ENCODE results near the gene PPP2R5D. TPM values are rescaled to one million over a fixed set of nuclear protein-coding genes. Genes with fewer than 3 reads are reported as not detected.
"Not testable (repeated sequence)": the region's sequence is repeated elsewhere in the genome, so short reads cannot be mapped to it uniquely, and the experiment has no call there.

The PPP2R5D gene
- total RNA-seq, 6 experiments from 2014 or later, result 37.7 to 50.7 (median 43.4) TPM

- DNase-seq, result no peak
- no peak overlapping the region for H3K27ac Mint-ChIP-seq
- no peaks in the 10 kb centered on the region for H3K9me3 Mint-ChIP-seq
- H3K36me3 Mint-ChIP-seq (ENCODE audit: low read depth), result peaks cover 38% of the 10 kb centered on the region
- no peak for TF ChIP-seq CTCF (IDR thresholded peaks at IDR 0.05)
- H3K27me3 Mint-ChIP-seq (ENCODE audit: insufficient read depth), result peaks cover 6% of the 10 kb centered on the region; the same call in 1 of the 2 replicates
- no peaks in the 10 kb centered on the region for H3K4me1 Mint-ChIP-seq (ENCODE audit: low read depth)
- H3K4me3 Mint-ChIP-seq, result no peak overlapping the region
Measured at GRCh38 chr6:43037706-43038105, 53.3 kb downstream of the PPP2R5D start.

GRCh38 chr6:43038727-43039126 is 54.4 kb downstream of the PPP2R5D start:
- Mint-ChIP-seq H3K9me3 (no peaks in the 10 kb centered on the region), H3K4me1 (ENCODE audit: low read depth) (no peaks in the 10 kb centered on the region), H3K36me3 (ENCODE audit: low read depth) (peaks cover 32% of the 10 kb centered on the region), H3K4me3 (no peak overlapping the region), H3K27ac (no peak overlapping the region), H3K27me3 (ENCODE audit: insufficient read depth) (peaks cover 4% of the 10 kb centered on the region; the same call in 1 of the 2 replicates)
- no peak for TF ChIP-seq CTCF (IDR thresholded peaks at IDR 0.05)
- no peak for DNase-seq

GRCh38 chr6:43040542-43041257 is 56.3 kb downstream of the PPP2R5D start:
- TF ChIP-seq CTCF (IDR thresholded peaks at IDR 0.05), result no peak
- H3K9me3 Mint-ChIP-seq, result no peaks in the 10 kb centered on the region
- H3K4me1 Mint-ChIP-seq (ENCODE audit: low read depth), result no peaks in the 10 kb centered on the region
- H3K36me3 Mint-ChIP-seq (ENCODE audit: low read depth), result peaks cover 35% of the 10 kb centered on the region; the same call in 1 of the 2 replicates
- DNase-seq, result no peak
- H3K27me3 Mint-ChIP-seq (ENCODE audit: insufficient read depth), result peaks cover 4% of the 10 kb centered on the region
- no peak overlapping the region for H3K4me3 Mint-ChIP-seq
- H3K27ac Mint-ChIP-seq, result no peak overlapping the region

- H3K36me3 Mint-ChIP-seq (ENCODE audit: low read depth), result peaks cover 41% of the 10 kb centered on the region; the same call in 1 of the 2 replicates
- not testable (repeated sequence) for H3K4me3 Mint-ChIP-seq, DNase-seq
Measured at GRCh38 chr6:43041475-43041874, 57.1 kb downstream of the PPP2R5D start.

GRCh38 chr6:43043310-43043709 is 58.9 kb downstream of the PPP2R5D start:
- no peak for TF ChIP-seq CTCF (IDR thresholded peaks at IDR 0.05)
- Mint-ChIP-seq H3K4me1 (ENCODE audit: low read depth) (no peaks in the 10 kb centered on the region), H3K27ac (no peak overlapping the region), H3K9me3 (no peaks in the 10 kb centered on the region), H3K4me3 (no peak overlapping the region), H3K36me3 (ENCODE audit: low read depth) (peaks cover 26% of the 10 kb centered on the region; the same call in 1 of the 2 replicates), H3K27me3 (ENCODE audit: insufficient read depth) (no peaks in the 10 kb centered on the region; the same call in none of the 2 replicates)
- no peak for DNase-seq

More at GRCh38 chr6:43041475-43041874, 57.1 kb downstream of the PPP2R5D start:
- H3K9me3 Mint-ChIP-seq; H3K27me3 Mint-ChIP-seq (ENCODE audit: insufficient read depth); H3K27ac Mint-ChIP-seq; H3K4me1 Mint-ChIP-seq (ENCODE audit: low read depth): not testable (repeated sequence)

- Mint-ChIP-seq H3K27ac (no peak overlapping the region), H3K9me3 (no peaks in the 10 kb centered on the region), H3K36me3 (ENCODE audit: low read depth) (peaks cover 34% of the 10 kb centered on the region), H3K4me3 (no peak overlapping the region), H3K4me1 (ENCODE audit: low read depth) (peaks cover 8% of the 10 kb centered on the region), H3K27me3 (ENCODE audit: insufficient read depth) (no peaks in the 10 kb centered on the region; the same call in none of the 2 replicates)
- TF ChIP-seq CTCF (IDR thresholded peaks at IDR 0.05), result no peak
- no peak for DNase-seq
Measured at GRCh38 chr6:43045371-43045930, 61.1 kb downstream of the PPP2R5D start.
